ENCODE measurements around the gene NAV2. TPM values are rescaled to one million over a fixed set of nuclear protein-coding genes. Genes with fewer than 3 reads are reported as not detected.
"Not testable (repeated sequence)": the region's sequence is repeated elsewhere in the genome, so short reads cannot be mapped to it uniquely, and the experiment has no call there.

Gene NAV2
- total RNA-seq, 1 donor from 2014 or later: 0.39 TPM

GRCh38 chr11:20002312-20003216 lies 289.9 kb downstream of the NAV2 start:
- Mint-ChIP-seq H3K4me3 (ENCODE audit: low read depth) (no peak overlapping the region), H3K27ac (no peak overlapping the region), H3K9me3 (no peaks in the 10 kb centered on the region), H3K36me3 (ENCODE audit: low read depth) (no peaks in the 10 kb centered on the region), H3K4me1 (ENCODE audit: low read depth) (no peaks in the 10 kb centered on the region), H3K27me3 (ENCODE audit: low read depth) (peaks cover 2% of the 10 kb centered on the region)
- intact Hi-C loops (cut with micrococcal nuclease): no loop called here
- no peak for DNase-seq (ENCODE audit: low spot score)

GRCh38 chr11:20003351-20003750 lies 290.7 kb downstream of the NAV2 start:
- DNase-seq (ENCODE audit: low spot score): no peak
- Mint-ChIP-seq H3K4me1 (ENCODE audit: low read depth) (no peaks in the 10 kb centered on the region), H3K27ac (no peak overlapping the region), H3K9me3 (no peaks in the 10 kb centered on the region), H3K4me3 (ENCODE audit: low read depth) (no peak overlapping the region), H3K27me3 (ENCODE audit: low read depth) (peaks cover 2% of the 10 kb centered on the region), H3K36me3 (ENCODE audit: low read depth) (no peaks in the 10 kb centered on the region)
- intact Hi-C loops (cut with micrococcal nuclease): no loop called here

- Mint-ChIP-seq H3K36me3 (ENCODE audit: low read depth) (no peaks in the 10 kb centered on the region), H3K4me3 (ENCODE audit: low read depth) (no peak overlapping the region), H3K27ac (no peak overlapping the region), H3K9me3 (no peaks in the 10 kb centered on the region), H3K27me3 (ENCODE audit: low read depth) (peaks cover 2% of the 10 kb centered on the region), H3K4me1 (ENCODE audit: low read depth) (no peaks in the 10 kb centered on the region)
- DNase-seq (ENCODE audit: low spot score): no peak
- intact Hi-C loops (cut with micrococcal nuclease): no loop called here
Observed at GRCh38 chr11:20004866-20005265, 292.2 kb downstream of the NAV2 start.

GRCh38 chr11:20005747-20006146 lies 293.1 kb downstream of the NAV2 start:
- intact Hi-C loops (cut with micrococcal nuclease): no loop called here
- DNase-seq (ENCODE audit: low spot score): no peak
- peaks cover 2% of the 10 kb centered on the region for H3K27me3 Mint-ChIP-seq (ENCODE audit: low read depth)
- no peaks in the 10 kb centered on the region for H3K36me3 Mint-ChIP-seq (ENCODE audit: low read depth)
- no peaks in the 10 kb centered on the region for H3K9me3 Mint-ChIP-seq
- no peaks in the 10 kb centered on the region for H3K4me1 Mint-ChIP-seq (ENCODE audit: low read depth)
- H3K4me3 Mint-ChIP-seq (ENCODE audit: low read depth): no peak overlapping the region
- H3K27ac Mint-ChIP-seq: no peak overlapping the region

- H3K36me3 Mint-ChIP-seq (ENCODE audit: low read depth); H3K4me3 Mint-ChIP-seq (ENCODE audit: low read depth); H3K4me1 Mint-ChIP-seq (ENCODE audit: low read depth); H3K27me3 Mint-ChIP-seq (ENCODE audit: low read depth); H3K27ac Mint-ChIP-seq; H3K9me3 Mint-ChIP-seq; DNase-seq (ENCODE audit: low spot score); intact Hi-C loops (cut with micrococcal nuclease): not testable (repeated sequence)
Observed at GRCh38 chr11:20006618-20007017, 294.0 kb downstream of the NAV2 start.

- H3K27ac Mint-ChIP-seq: no peak overlapping the region
- DNase-seq (ENCODE audit: low spot score): no peak
- H3K4me1 Mint-ChIP-seq (ENCODE audit: low read depth): no peaks in the 10 kb centered on the region
- H3K27me3 Mint-ChIP-seq (ENCODE audit: low read depth): peaks cover 2% of the 10 kb centered on the region
- intact Hi-C loops (cut with micrococcal nuclease): no loop called here
- no peaks in the 10 kb centered on the region for H3K9me3 Mint-ChIP-seq
- no peaks in the 10 kb centered on the region for H3K36me3 Mint-ChIP-seq (ENCODE audit: low read depth)
- H3K4me3 Mint-ChIP-seq (ENCODE audit: low read depth): no peak overlapping the region
Observed at GRCh38 chr11:20007386-20007785, 294.7 kb downstream of the NAV2 start.

GRCh38 chr11:20008190-20008870 lies 295.7 kb downstream of the NAV2 start:
- Mint-ChIP-seq H3K27ac (no peak overlapping the region), H3K36me3 (ENCODE audit: low read depth) (no peaks in the 10 kb centered on the region), H3K27me3 (ENCODE audit: low read depth) (peaks cover 2% of the 10 kb centered on the region), H3K4me3 (ENCODE audit: low read depth) (no peak overlapping the region), H3K9me3 (no peaks in the 10 kb centered on the region), H3K4me1 (ENCODE audit: low read depth) (no peaks in the 10 kb centered on the region)
- intact Hi-C loops (cut with micrococcal nuclease): no loop called here
- no peak for DNase-seq (ENCODE audit: low spot score)

- intact Hi-C loops (cut with micrococcal nuclease): no loop called here
- no peak overlapping the region for H3K27ac Mint-ChIP-seq
- H3K27me3 Mint-ChIP-seq (ENCODE audit: low read depth): peaks cover 9% of the 10 kb centered on the region
- no peaks in the 10 kb centered on the region for H3K4me1 Mint-ChIP-seq (ENCODE audit: low read depth)
- no peaks in the 10 kb centered on the region for H3K36me3 Mint-ChIP-seq (ENCODE audit: low read depth)
- H3K4me3 Mint-ChIP-seq (ENCODE audit: low read depth): no peak overlapping the region
- no peaks in the 10 kb centered on the region for H3K9me3 Mint-ChIP-seq
- no peak for DNase-seq (ENCODE audit: low spot score)
Observed at GRCh38 chr11:20008871-20009644, 296.4 kb downstream of the NAV2 start.

- peaks cover 9% of the 10 kb centered on the region for H3K27me3 Mint-ChIP-seq (ENCODE audit: low read depth)
- DNase-seq (ENCODE audit: low spot score): no peak
- H3K4me3 Mint-ChIP-seq (ENCODE audit: low read depth): no peak overlapping the region
- no peaks in the 10 kb centered on the region for H3K4me1 Mint-ChIP-seq (ENCODE audit: low read depth)
- no peaks in the 10 kb centered on the region for H3K36me3 Mint-ChIP-seq (ENCODE audit: low read depth)
- intact Hi-C loops (cut with micrococcal nuclease): no loop called here
- no peaks in the 10 kb centered on the region for H3K9me3 Mint-ChIP-seq
- H3K27ac Mint-ChIP-seq: no peak overlapping the region
Observed at GRCh38 chr11:20010156-20010850, 297.7 kb downstream of the NAV2 start.

GRCh38 chr11:20010851-20011225 lies 298.2 kb downstream of the NAV2 start:
- DNase-seq (ENCODE audit: low spot score): no peak
- no peak overlapping the region for H3K27ac Mint-ChIP-seq
- H3K36me3 Mint-ChIP-seq (ENCODE audit: low read depth): no peaks in the 10 kb centered on the region
- intact Hi-C loops (cut with micrococcal nuclease): no loop called here
- H3K4me3 Mint-ChIP-seq (ENCODE audit: low read depth): no peak overlapping the region
- H3K4me1 Mint-ChIP-seq (ENCODE audit: low read depth): no peaks in the 10 kb centered on the region
- H3K27me3 Mint-ChIP-seq (ENCODE audit: low read depth): peaks cover 10% of the 10 kb centered on the region
- no peaks in the 10 kb centered on the region for H3K9me3 Mint-ChIP-seq

- intact Hi-C loops (cut with micrococcal nuclease): no loop called here
- no peak for DNase-seq (ENCODE audit: low spot score)
- Mint-ChIP-seq H3K4me1 (ENCODE audit: low read depth) (no peaks in the 10 kb centered on the region), H3K9me3 (no peaks in the 10 kb centered on the region), H3K36me3 (ENCODE audit: low read depth) (no peaks in the 10 kb centered on the region), H3K27me3 (ENCODE audit: low read depth) (peaks cover 9% of the 10 kb centered on the region), H3K27ac (no peak overlapping the region), H3K4me3 (ENCODE audit: low read depth) (no peak overlapping the region)
Observed at GRCh38 chr11:20011307-20011951, 298.8 kb downstream of the NAV2 start.
